Smooth muscle cell (in vitro differentiated cells): ENCODE data around the gene MRRF. TPM values are rescaled to one million over a fixed set of nuclear protein-coding genes. Genes with fewer than 3 reads are reported as not detected.

ENCODE experiments used
- DNase-seq: peaks from one replicate; lab custom pipeline; 2025; ENCODE audit not compliant: unreplicated experiment; lab: John Stamatoyannopoulos, UW
- H2AFZ ChIP-seq: fragments of 200-600 bp; sonication (generic); 2 replicates; pipeline ENCODE4 v1.6.0; 2016; ENCODE audit warnings: antibody characterized with exemption, low read depth, mild to moderate bottlenecking
- H3F3A ChIP-seq: fragments of 200-600 bp; sonication (generic); 2 replicates; pipeline ENCODE4 v1.6.0; 2017; ENCODE audit warnings: antibody characterized with exemption, low read depth
- H3K27ac ChIP-seq: fragments of 200-600 bp; sonication (generic); 2 replicates; pipeline ENCODE4 v1.5.1; 2016; ENCODE audit warnings: low read depth, mild to moderate bottlenecking
- H3K27me3 ChIP-seq: fragments of 200-600 bp; sonication (generic); 2 replicates; pipeline ENCODE4 v1.6.1; 2016; ENCODE audit warnings: low read depth, mild to moderate bottlenecking
- H3K36me3 ChIP-seq: fragments of 200-600 bp; sonication (generic); 2 replicates; pipeline ENCODE4 v1.5.1; 2016; ENCODE audit warnings: low read depth
- H3K4me1 ChIP-seq: fragments of 200-600 bp; sonication (generic); 2 replicates; pipeline ENCODE4 v1.5.1; 2016; ENCODE audit warnings: low read depth
- H3K4me2 ChIP-seq: fragments of 200-600 bp; sonication (generic); 2 replicates; pipeline ENCODE4 v1.6.0; 2016; ENCODE audit warnings: mild to moderate bottlenecking
- H3K4me3 ChIP-seq: fragments of 200-600 bp; sonication (generic); 2 replicates; pipeline ENCODE4 v1.5.1; 2016; ENCODE audit warnings: mild to moderate bottlenecking
- H3K79me2 ChIP-seq: fragments of 200-600 bp; sonication (generic); 2 replicates; pipeline ENCODE4 v1.6.0; 2016; ENCODE audit warnings: low read depth, mild to moderate bottlenecking
- H3K9ac ChIP-seq: fragments of 200-600 bp; sonication (generic); 2 replicates; pipeline ENCODE4 v1.6.0; 2016; ENCODE audit warnings: low read depth
- H3K9me3 ChIP-seq: fragments of 200-600 bp; sonication (generic); replicated peaks from 2 replicates; pipeline ENCODE4 v1.5.1; 2016; ENCODE audit warnings: low read depth
- H4K20me1 ChIP-seq: fragments of 200-600 bp; sonication (generic); 2 replicates; pipeline ENCODE4 v1.6.0; 2016; ENCODE audit warnings: low read depth
- CTCF ChIP-seq: fragments of 200-600 bp; sonication (generic); IDR thresholded peaks from 2 replicates; pipeline ENCODE4 v1.5.1; 2017; ENCODE audit warnings: borderline replicate concordance, mild to moderate bottlenecking, antibody characterized with exemption; ENCODE audit not compliant: insufficient read depth, poor library complexity, severe bottlenecking
- WGBS: methylation state at CpG from one replicate; pipeline ENCODE4 v1.1.7; 2016; ENCODE audit warnings: low lambda C conversion rate; 5-methylcytosine and 5-hydroxymethylcytosine counted together
- polyA plus RNA-seq: library from polyadenylated mRNA; unstranded; fragments of >200 nt; fragmentation: Nextera tagmentation; extraction: Ambion mirVana; gene quantifications from 2 replicates; pipeline ENCODE4 v1.2.1, GENCODE V29; 2016
- total RNA-seq: library from RNA; depleted of rRNA; stranded (reverse); fragments of >200 nt; gene quantifications from 2 replicates; pipeline ENCODE4 v1.2.3, GENCODE V29; 2014

MRRF gene
- total and polyA plus RNA-seq, 2 experiments from 2014 or later = 8.4 to 28.1 TPM

- Histone ChIP-seq H2AFZ (no peak overlapping the region), H3K27ac (no peak overlapping the region)
Measured at GRCh38 chr9:122364117-122364782, 99.6 kb downstream of the MRRF start.

GRCh38 chr9:122364783-122365150 lies 100.1 kb downstream of the MRRF start:
- H3K27ac ChIP-seq = no peak overlapping the region
- H3K9ac ChIP-seq = no peak overlapping the region
- no peak overlapping the region for H3K4me3 ChIP-seq
- no peaks in the 10 kb centered on the region for H3K9me3 ChIP-seq
- no peaks in the 10 kb centered on the region for H3K36me3 ChIP-seq
- no peak for TF ChIP-seq CTCF
- H3F3A ChIP-seq = no peaks in the 10 kb centered on the region
- H3K4me2 ChIP-seq = no peak overlapping the region
- no peaks in the 10 kb centered on the region for H3K4me1 ChIP-seq
- WGBS = 83% methylated on average over 10 of the region's 10 CpGs
- no peaks in the 10 kb centered on the region for H4K20me1 ChIP-seq
- H3K79me2 ChIP-seq = no peaks in the 10 kb centered on the region
- H3K27me3 ChIP-seq = peaks cover 3% of the 10 kb centered on the region
- H2AFZ ChIP-seq = no peak overlapping the region
- no peak for DNase-seq

More at GRCh38 chr9:122364117-122364782, 99.6 kb downstream of the MRRF start:
- no peaks in the 10 kb centered on the region for H3K36me3 ChIP-seq
- H3K27me3 ChIP-seq = no peaks in the 10 kb centered on the region
- no peak for DNase-seq
- no peak overlapping the region for H3K4me3 ChIP-seq
- H3K79me2 ChIP-seq = no peaks in the 10 kb centered on the region
- H4K20me1 ChIP-seq = no peaks in the 10 kb centered on the region
- no peaks in the 10 kb centered on the region for H3F3A ChIP-seq
- H3K4me2 ChIP-seq = no peak overlapping the region
- 80% methylated on average over 10 of the region's 10 CpGs for WGBS
- no peaks in the 10 kb centered on the region for H3K9me3 ChIP-seq
- H3K4me1 ChIP-seq = no peaks in the 10 kb centered on the region
- no peak overlapping the region for H3K9ac ChIP-seq
- no peak for TF ChIP-seq CTCF

GRCh38 chr9:122366074-122366660 lies 101.5 kb downstream of the MRRF start:
- no peak for TF ChIP-seq CTCF
- Histone ChIP-seq H3K4me2 (no peak overlapping the region), H3K4me3 (no peak overlapping the region), H2AFZ (no peak overlapping the region), H3F3A (no peaks in the 10 kb centered on the region), H3K27ac (no peak overlapping the region), H3K27me3 (peaks cover 16% of the 10 kb centered on the region), H3K4me1 (no peaks in the 10 kb centered on the region), H3K36me3 (no peaks in the 10 kb centered on the region), H3K79me2 (no peaks in the 10 kb centered on the region), H4K20me1 (no peaks in the 10 kb centered on the region), H3K9me3 (no peaks in the 10 kb centered on the region), H3K9ac (no peak overlapping the region)
- WGBS = 73% methylated on average over 6 of the region's 6 CpGs
- DNase-seq = no peak

GRCh38 chr9:122367065-122367464 lies 102.4 kb downstream of the MRRF start:
- Histone ChIP-seq H3K4me2 (no peak overlapping the region), H3K79me2 (no peaks in the 10 kb centered on the region), H3K27ac (no peak overlapping the region), H4K20me1 (no peaks in the 10 kb centered on the region), H2AFZ (no peak overlapping the region), H3F3A (no peaks in the 10 kb centered on the region), H3K9me3 (no peaks in the 10 kb centered on the region), H3K9ac (no peak overlapping the region), H3K36me3 (no peaks in the 10 kb centered on the region), H3K4me1 (no peaks in the 10 kb centered on the region), H3K4me3 (no peak overlapping the region), H3K27me3 (peaks cover 24% of the 10 kb centered on the region)
- WGBS = 92% methylated on average over 7 of the region's 7 CpGs
- DNase-seq = no peak
- TF ChIP-seq CTCF = no peak
